Limb (tissue), 2 donors: ENCODE measurements around the gene LITAFD.
"Not testable (repeated sequence)": the region's sequence is repeated elsewhere in the genome, so short reads cannot be mapped to it uniquely, and the experiment has no call there.

ENCODE experiments used
- DNase-seq, 2 donors: peaks; one replicate each; pipeline ENCODE4 v3.0.0-alpha.2; 2016; ENCODE audit errors: extremely low spot score in 2 of 2

Gene LITAFD

GRCh38 chr16:8893976-8894690, 12.0 kb downstream of the LITAFD start:
- DNase-seq, result no peak

GRCh38 chr16:8894736-8895334, 12.7 kb downstream of the LITAFD start:
- no peak for DNase-seq

- no peak for DNase-seq
These were observed 16.6 kb downstream of the LITAFD start for GRCh38 chr16:8898660-8899318.

- no peak for DNase-seq
These were observed 17.7 kb downstream of the LITAFD start for GRCh38 chr16:8899709-8900317.

GRCh38 chr16:8900343-8900742, 18.2 kb downstream of the LITAFD start:
- no peak for DNase-seq

GRCh38 chr16:8901320-8901861, 19.2 kb downstream of the LITAFD start:
- no peak for DNase-seq

- DNase-seq, result no peak
These were observed 20.9 kb downstream of the LITAFD start for GRCh38 chr16:8903004-8903403.

GRCh38 chr16:8904018-8904430, 21.9 kb downstream of the LITAFD start:
- no peak for DNase-seq

GRCh38 chr16:8905168-8905762, 23.1 kb downstream of the LITAFD start:
- peak in 1 of 2 donors; percentile 2 for DNase-seq

- DNase-seq, result no peak
These were observed 23.8 kb downstream of the LITAFD start for GRCh38 chr16:8905795-8906591.

- DNase-seq, result no peak
These were observed 24.9 kb downstream of the LITAFD start for GRCh38 chr16:8907096-8907495.

GRCh38 chr16:8908810-8909468, 26.8 kb downstream of the LITAFD start:
- no peak for DNase-seq

- no peak for DNase-seq
These were observed 28.7 kb downstream of the LITAFD start for GRCh38 chr16:8910811-8911210.

GRCh38 chr16:8912793-8913192, 30.6 kb downstream of the LITAFD start:
- DNase-seq, result no peak

GRCh38 chr16:8914098-8914497, 31.9 kb downstream of the LITAFD start:
- no peak for DNase-seq

- no peak for DNase-seq
These were observed 33.7 kb downstream of the LITAFD start for GRCh38 chr16:8915722-8916301.

- no peak for DNase-seq
These were observed 34.5 kb downstream of the LITAFD start for GRCh38 chr16:8916541-8917225.

GRCh38 chr16:8917336-8917735, 35.2 kb downstream of the LITAFD start:
- DNase-seq, result not testable (repeated sequence)
